Activated CD8-positive, alpha-beta memory T cell treated with anti-CD3 and anti-CD28 coated beads, Interleukin-2, amount 50 U/mL, for 48 hours (primary cell): ENCODE results near the gene AUH.

ENCODE experiments used
- DNase-seq: peaks from one replicate; pipeline ENCODE4 v3.0.0-alpha.2; 2020

The AUH gene

GRCh38 chr9:91185193-91185886 lies 176.4 kb downstream of the AUH start:
- no peak for DNase-seq

DNA sequence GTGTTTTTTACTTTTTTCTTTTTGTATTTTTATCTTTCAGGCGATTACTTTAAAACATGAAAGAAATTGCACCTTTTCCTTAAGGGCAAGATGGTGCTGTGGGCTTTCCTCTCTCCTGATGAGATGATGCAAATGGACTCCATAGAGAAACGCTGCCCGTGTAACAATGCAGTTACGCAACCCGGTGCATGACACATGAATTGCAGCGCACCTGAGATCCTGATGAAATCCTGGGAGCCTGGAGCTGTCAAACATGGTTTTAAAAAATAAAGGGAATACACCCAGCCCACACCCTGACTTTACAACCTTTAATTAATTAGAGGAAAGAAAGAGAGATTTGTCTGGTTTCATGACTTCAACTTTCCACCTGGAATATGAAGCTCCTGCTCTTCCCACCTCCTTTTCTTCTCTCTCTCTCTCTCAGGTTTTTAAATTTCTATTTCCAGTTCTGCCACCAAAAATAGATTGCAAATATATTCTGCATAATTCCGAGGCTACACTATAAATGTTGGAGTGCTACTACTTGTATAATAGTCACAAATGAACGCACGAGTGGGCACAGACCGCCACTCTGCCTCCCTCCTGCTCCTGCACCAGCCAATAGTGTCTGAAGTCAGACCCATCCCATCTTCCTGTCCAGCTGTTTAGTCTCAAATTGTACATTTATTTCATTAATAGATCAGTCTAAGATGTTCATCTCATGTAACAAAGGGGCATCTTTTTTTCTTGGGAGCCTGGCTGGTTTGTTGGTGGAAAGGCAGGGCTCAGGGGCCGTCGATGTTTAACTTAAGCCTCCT lies 179.1 kb downstream of the AUH start:
- no peak for DNase-seq

- no peak for DNase-seq
Observed at GRCh38 chr9:91181541-91181940, 180.2 kb downstream of the AUH start.

GRCh38 chr9:91180930-91181268 lies 180.8 kb downstream of the AUH start:
- DNase-seq: peak; percentile 47

GRCh38 chr9:91180240-91180929 lies 181.3 kb downstream of the AUH start:
- peak; percentile 50 for DNase-seq

DNA sequence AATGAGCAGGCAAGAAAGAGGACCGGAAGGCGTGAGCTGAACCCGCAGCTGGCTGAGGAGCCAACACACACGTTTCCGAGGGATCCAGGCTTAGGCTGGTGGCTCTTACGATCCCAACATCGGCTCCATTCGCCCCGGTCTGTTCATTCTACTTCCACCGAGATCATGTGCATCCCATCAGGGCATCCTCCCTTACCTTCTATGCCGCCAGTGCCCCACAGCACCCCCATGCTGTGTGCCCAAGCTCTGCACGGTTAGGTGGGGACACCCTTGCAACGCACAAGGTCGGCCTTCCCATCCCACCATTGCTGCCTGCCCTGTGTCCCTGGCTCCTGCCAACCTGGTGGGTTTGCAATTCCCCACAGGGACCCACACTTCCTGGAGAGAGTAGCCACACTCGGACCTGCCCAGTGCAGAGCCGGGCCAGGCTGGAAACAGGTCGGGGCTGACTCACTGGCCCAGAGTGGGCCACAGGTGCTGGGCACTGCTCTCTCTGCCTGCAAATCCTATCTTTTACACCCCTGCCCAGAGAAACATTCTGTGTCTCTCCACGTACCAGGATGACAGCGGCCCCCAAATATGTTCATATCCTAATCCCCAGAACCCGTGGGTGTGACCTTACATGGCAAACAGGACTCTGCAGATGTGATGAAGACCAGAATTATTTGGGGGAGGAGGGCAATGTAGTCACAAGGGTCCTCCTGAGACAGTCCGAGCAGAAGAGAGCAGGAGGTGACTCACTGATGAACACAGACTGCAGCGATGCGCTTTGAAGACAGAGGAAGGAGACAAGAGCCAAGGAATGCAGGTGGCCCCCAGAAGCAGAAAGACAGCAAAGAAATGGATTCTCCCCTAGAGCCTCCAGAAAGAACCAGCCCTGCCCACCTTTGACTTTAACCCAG lies 182.2 kb downstream of the AUH start:
- peak; percentile 62 for DNase-seq

DNA sequence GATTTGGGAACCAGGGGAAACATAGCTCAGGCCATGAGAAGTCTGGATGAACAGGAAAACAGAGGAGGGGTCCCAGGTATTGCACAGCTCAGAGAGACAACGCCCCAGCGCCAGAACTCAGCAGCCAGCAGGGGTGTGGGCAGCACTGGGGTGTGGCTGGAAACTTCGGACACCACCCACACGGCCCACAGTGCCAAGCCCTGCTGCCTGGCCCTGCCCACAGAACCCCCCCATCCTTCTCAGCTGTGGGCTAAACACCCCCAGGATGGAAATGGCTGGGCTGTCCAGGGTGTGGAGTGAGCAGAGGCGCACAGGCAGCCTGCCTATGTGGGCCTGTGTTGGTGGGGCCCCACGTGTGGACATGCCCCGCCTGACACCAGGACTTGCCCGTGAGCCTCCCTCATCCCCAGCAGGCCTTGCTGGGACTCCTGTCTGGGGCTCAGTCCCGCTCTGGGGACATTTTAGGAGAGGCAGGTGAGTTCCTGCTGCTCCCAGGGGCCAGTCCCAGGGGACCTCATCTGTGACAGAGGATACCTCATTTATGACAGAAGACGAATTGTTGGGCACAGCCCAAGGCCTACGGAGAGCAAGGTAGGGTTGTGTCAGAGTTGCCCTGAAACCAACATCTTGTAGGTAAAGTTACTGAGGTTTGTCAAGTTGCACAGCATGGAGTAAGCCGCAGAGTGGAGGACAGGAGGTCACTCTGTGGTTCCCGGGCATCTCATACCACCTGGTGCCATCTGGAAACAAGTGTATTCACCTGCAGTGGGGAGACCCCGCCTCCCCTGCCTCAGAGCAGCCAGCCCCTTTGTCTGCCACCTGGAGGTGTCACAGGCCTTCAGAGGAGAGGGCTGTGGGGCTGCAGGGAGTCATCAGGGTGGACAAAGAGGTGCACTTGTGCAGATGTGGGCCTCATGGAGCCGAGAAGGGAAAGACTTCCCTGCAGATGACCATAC lies 183.2 kb downstream of the AUH start:
- DNase-seq: peak; percentile 74

DNA sequence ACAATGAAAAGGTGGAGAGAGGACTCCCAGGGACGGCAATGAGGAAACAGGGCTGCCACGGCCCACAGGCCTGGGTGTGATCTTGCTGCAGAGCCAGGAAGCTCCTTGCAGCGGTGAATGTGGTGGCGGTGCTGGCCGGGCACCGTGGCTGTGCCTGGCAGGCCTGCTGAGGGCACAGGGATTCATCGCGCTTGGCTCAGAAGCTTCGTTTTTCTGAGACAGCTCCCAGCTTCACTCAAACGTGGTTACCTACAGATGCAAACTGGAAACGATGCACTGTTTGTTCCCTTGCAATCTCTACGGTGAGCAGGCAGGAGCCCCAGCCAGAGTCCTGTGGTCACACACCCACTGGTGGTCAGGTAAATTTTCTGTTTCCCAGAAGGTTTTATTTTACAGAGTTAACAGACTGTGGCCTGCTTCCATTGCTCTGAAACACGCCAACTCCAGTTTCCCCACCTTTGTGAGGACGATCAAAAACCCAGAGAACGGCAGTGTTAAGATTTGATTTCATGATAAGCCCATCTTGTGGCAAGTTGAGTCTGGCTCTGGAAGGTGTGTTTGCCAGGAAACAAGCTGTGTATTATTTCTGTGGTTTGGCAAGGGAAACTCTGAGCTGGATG lies 183.9 kb downstream of the AUH start:
- DNase-seq: peak; percentile 79

GRCh38 chr9:91177081-91177480 lies 184.6 kb downstream of the AUH start:
- DNase-seq: peak; percentile 62

GRCh38 chr9:91176426-91176825 lies 185.3 kb downstream of the AUH start:
- peak; percentile 58 for DNase-seq

- no peak for DNase-seq
Observed at GRCh38 chr9:91174772-91175171, 186.9 kb downstream of the AUH start.

GRCh38 chr9:91172329-91172728 lies 189.4 kb downstream of the AUH start:
- DNase-seq: no peak

DNA sequence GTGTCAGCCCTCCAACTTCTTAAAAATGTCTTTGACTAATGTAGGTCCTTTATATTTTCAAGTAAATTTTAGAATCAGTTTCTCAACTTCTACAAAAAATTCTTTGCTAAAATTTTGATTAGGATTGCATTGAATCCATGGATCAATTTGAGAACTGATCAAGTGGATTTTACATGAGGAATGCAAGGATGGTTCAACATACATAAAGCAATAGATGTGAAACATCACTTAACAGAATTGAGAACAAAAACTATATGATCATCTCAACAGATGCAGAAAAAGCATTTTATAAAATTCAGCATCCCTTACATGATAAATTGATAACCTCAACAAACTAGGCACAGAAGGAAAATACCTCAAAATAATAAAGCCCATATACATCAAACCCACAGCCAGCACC lies 190.8 kb downstream of the AUH start:
- DNase-seq: no peak

DNA sequence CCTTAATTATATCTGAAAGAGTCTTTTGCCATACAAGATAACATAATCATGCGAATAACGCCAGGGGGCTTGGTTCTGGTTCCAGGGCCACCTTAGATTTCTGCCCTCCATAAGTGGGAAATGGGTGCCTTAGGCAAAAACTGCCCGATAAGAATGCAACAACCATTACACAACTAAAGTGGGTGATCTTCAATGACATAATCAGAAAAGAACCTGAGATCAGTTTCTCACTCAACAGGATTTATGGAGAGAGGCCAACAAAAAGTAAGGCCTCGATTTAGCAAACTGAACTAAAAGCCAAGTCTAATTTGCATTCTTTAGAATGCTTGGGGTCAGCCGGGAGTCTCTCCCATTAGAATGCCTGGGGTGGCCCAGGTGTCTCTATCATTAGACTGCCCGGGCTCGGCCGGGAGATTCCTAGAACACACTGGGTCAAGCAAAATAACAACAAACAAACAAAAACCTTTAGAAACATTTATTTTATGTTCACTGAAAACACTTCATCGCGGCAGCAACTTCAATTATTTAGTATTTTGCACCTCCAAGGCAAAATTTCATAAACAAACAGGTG lies 194.8 kb downstream of the AUH start:
- no peak for DNase-seq

DNA sequence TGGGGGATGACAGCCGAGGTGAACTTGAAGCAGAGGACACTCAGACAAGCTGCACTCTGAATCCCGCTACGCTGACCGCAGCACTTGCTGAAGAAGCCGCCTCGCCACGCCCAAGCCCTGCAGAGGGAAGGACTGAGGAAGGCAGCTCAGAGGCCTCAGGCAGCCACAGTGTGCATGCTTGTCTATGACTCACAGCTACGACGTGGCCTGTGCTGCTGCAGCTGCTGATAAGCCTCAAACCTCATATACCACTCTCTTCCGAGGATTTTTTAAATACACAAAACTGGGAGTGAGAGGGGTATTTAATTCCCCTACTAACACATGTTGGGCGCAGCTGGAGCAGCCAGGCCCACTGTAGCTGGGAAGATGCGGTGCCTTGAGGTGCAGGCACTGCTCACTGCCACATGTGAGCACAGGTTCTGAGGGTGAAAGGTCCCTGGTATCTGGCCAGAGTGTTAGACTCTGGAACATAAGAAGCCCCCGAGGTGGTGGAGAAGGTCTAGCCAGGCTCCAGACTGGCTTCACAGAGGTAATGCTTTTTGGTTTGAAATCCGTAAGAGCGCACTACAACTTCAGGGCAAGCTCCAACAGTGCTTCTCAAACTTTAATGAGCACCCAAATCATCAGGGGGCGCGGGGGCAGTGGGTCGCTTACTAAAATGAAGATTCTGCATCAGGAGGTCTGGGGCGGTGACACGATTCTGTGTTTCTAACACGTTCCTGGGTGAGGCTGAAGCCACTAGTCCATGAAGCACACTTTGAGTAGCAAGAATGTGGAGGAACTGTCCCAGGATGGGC lies 196.8 kb downstream of the AUH start:
- DNase-seq: peak; percentile 90
